ENCODE measurements around the gene ZC3H4.

DNA sequence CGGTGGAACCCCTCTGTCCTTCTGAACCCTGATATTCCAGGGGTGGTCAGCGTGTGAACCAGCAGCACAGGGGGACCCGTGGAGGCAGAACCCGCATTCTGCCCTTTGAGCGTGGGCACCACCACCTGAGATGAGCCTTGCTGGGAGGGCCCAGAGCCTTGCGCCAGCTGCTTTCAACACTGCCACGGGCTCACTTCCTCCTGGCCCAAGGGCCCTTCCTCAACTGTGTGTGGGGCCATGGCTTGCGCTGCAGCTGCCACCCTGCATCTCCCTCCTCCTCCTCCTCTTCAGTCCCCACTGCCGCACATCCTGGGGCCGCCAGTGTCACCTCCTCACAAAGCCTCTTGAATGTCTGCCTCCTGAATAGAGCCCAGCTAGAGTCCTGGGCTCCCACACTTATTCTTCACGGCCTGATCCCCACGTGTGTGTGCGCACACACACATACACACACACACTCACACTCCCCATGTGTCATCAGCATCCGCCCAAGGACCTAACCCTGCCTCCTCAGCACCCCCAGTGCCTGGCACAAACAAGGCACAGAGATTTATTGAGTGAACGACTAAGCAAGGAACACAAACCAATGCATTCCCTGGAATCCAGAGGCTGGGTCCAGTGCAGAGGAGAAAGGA, 38.3 kb downstream of the ZC3H4 start:
- TF ChIP-seq, protein P1, sequence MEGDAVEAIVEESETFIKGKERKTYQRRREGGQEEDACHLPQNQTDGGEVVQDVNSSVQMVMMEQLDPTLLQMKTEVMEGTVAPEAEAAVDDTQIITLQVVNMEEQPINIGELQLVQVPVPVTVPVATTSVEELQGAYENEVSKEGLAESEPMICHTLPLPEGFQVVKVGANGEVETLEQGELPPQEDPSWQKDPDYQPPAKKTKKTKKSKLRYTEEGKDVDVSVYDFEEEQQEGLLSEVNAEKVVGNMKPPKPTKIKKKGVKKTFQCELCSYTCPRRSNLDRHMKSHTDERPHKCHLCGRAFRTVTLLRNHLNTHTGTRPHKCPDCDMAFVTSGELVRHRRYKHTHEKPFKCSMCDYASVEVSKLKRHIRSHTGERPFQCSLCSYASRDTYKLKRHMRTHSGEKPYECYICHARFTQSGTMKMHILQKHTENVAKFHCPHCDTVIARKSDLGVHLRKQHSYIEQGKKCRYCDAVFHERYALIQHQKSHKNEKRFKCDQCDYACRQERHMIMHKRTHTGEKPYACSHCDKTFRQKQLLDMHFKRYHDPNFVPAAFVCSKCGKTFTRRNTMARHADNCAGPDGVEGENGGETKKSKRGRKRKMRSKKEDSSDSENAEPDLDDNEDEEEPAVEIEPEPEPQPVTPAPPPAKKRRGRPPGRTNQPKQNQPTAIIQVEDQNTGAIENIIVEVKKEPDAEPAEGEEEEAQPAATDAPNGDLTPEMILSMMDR (conservative IDR thresholded peaks at IDR 0.05; ENCODE audit: low read length): no peak
- no peak for TF ChIP-seq EZH2phosphoT487 (IDR thresholded peaks at IDR 0.05; ENCODE audit: borderline replicate concordance)

Measured in Loucy (cell line).